22Rv1 (cell line): ENCODE data around the gene GSS.

ENCODE experiments used
- ZFX ChIP-seq: fragments of 450-650 bp; IDR thresholded peaks from 2 replicates; pipeline ENCODE4 v1.6.1; 2017; ENCODE audit warnings: antibody characterized with exemption, borderline replicate concordance
- TF ChIP-seq, protein P1 (sequence below): fragments of 450-650 bp; IDR thresholded peaks from 2 replicates; pipeline ENCODE4 v1.5.1; 2017; ENCODE audit warnings: mild to moderate bottlenecking

DNA sequence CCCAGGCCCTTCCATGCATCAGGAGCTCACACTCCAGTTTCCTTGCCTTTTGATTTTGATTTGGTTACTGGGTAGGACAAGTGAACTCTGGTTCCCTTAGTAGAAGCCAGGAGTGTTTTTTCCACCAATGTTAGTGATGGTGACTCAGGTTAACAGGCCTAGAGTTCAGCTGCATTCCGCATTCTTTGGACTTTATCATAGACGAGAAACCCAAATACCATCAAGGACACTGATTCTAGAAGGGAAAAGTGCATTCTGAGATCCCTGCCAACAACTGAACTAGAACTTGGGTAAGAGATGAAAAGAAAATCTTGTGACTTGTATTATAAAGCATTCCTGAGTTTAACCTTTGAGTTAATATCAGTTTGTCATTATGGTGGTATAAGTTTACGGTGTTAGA, 8.9 kb downstream of the GSS start:
- TF ChIP-seq, protein P1, sequence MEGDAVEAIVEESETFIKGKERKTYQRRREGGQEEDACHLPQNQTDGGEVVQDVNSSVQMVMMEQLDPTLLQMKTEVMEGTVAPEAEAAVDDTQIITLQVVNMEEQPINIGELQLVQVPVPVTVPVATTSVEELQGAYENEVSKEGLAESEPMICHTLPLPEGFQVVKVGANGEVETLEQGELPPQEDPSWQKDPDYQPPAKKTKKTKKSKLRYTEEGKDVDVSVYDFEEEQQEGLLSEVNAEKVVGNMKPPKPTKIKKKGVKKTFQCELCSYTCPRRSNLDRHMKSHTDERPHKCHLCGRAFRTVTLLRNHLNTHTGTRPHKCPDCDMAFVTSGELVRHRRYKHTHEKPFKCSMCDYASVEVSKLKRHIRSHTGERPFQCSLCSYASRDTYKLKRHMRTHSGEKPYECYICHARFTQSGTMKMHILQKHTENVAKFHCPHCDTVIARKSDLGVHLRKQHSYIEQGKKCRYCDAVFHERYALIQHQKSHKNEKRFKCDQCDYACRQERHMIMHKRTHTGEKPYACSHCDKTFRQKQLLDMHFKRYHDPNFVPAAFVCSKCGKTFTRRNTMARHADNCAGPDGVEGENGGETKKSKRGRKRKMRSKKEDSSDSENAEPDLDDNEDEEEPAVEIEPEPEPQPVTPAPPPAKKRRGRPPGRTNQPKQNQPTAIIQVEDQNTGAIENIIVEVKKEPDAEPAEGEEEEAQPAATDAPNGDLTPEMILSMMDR: no peak
- TF ChIP-seq ZFX: no peak
